Measurements from ENCODE around the gene MAP3K12. TPM values are rescaled to one million over a fixed set of nuclear protein-coding genes. Genes with fewer than 3 reads are reported as not detected.

Gene MAP3K12
- total and polyA plus RNA-seq, 2 of the 13 experiments (the other 11 are each of a cell fraction or from before 2014, with no cell fraction given), result 0.20 to 1.1 TPM

DNA sequence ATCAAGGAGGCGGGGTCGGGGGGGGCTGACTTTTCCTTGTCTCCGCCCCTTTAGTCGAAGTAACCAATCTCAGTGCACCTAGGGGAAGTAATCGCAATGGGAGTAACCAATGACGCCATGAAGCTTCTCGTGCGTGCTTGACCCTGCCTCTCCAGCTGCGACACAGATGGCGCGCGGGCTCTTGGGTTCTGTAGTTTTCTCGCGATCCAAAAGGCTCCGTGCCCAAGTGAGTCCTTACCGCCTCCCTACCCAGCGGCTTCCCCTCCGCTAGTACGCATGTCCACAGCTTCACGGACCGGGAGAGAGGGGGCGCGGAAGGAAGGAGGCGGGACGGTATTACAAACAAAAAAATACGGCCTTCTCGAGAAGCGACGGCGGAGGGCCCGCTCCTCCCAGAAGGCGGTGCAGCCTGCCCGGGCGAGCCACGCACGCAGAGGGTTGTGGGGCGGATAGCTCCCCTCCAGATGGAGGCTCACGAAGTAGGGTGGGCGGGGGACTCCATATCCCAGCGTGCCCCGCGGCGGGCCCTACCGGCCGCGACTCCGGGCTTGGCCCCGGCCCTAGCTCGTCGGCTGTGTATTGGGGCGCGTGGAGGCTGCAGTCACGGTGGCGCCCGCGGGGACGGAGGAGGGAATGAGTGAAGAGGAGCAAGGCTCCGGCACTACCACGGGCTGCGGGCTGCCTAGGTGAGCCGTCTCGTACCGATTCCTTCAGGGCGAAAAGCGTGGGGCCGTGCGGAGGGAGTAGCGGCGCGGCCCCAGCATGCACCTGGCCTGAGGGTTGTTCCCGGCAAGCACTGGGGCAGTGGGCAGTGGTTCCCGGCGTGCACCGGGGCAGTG lies 1.7 kb upstream of the MAP3K12 start, which contains the start of gene TARBP2 (continued):
- TF ChIP-seq ZNF709 (CRISPR knock-in tag; IDR thresholded peaks at IDR 0.05), result peak; percentile 61; the same call in 1 of the 2 replicates
- TF ChIP-seq ZSCAN12 (CRISPR knock-in tag; IDR thresholded peaks at IDR 0.05), result 0 out of 2 replicates have a peak, but pooled peaks have one; percentile 15
- TF ChIP-seq RNF2 (conservative IDR thresholded peaks at IDR 0.05; ENCODE audit: low read depth), result peak; percentile 77
- no peak for TF ChIP-seq TRIM24 (CRISPR knock-in tag; IDR thresholded peaks at IDR 0.05)
- peak; percentile 99 for TF ChIP-seq ZFY (CRISPR knock-in tag; IDR thresholded peaks at IDR 0.05)
- TF ChIP-seq ZNF781 (CRISPR knock-in tag; IDR thresholded peaks at IDR 0.05; ENCODE audit: borderline replicate concordance, not compliant biosample characterization), result no peak
- no peak for TF ChIP-seq SMAD9 (CRISPR knock-in tag; IDR thresholded peaks at IDR 0.05)
- TF ChIP-seq PHF5A (CRISPR knock-in tag; IDR thresholded peaks at IDR 0.05; ENCODE audit: low read depth, unreplicated experiment), result no peak
- TF ChIP-seq ZNF746 (CRISPR knock-in tag; IDR thresholded peaks at IDR 0.05), result 0 out of 2 replicates have a peak, but pooled peaks have one; percentile 73
- TF ChIP-seq NFIB (CRISPR knock-in tag; IDR thresholded peaks at IDR 0.05; ENCODE audit: borderline replicate concordance), result no peak
- TF ChIP-seq ZNF75D (CRISPR knock-in tag; IDR thresholded peaks at IDR 0.05; ENCODE audit: borderline replicate concordance), result no peak
- 0 out of 2 replicates have a peak, but pooled peaks have one; percentile 19 for TF ChIP-seq ZNF792 (CRISPR knock-in tag; IDR thresholded peaks at IDR 0.05)
- peak; percentile 86; the same call in 1 of the 2 replicates for TF ChIP-seq ZNF136 (CRISPR knock-in tag; IDR thresholded peaks at IDR 0.05; ENCODE audit: low read depth)
- TF ChIP-seq NFE2L1 (CRISPR knock-in tag; IDR thresholded peaks at IDR 0.05; ENCODE audit: borderline replicate concordance), result no peak
- TF ChIP-seq TBP (CRISPR knock-in tag; IDR thresholded peaks at IDR 0.05), result peak; percentile 99
- TF ChIP-seq, protein P1, sequence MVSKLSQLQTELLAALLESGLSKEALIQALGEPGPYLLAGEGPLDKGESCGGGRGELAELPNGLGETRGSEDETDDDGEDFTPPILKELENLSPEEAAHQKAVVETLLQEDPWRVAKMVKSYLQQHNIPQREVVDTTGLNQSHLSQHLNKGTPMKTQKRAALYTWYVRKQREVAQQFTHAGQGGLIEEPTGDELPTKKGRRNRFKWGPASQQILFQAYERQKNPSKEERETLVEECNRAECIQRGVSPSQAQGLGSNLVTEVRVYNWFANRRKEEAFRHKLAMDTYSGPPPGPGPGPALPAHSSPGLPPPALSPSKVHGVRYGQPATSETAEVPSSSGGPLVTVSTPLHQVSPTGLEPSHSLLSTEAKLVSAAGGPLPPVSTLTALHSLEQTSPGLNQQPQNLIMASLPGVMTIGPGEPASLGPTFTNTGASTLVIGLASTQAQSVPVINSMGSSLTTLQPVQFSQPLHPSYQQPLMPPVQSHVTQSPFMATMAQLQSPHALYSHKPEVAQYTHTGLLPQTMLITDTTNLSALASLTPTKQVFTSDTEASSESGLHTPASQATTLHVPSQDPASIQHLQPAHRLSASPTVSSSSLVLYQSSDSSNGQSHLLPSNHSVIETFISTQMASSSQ (IDR thresholded peaks at IDR 0.05; ENCODE audit: low read depth), result peak; percentile 39; the same call in 1 of the 2 replicates
- TF ChIP-seq, protein P1 (CRISPR knock-in tag; IDR thresholded peaks at IDR 0.05; ENCODE audit: borderline replicate concordance), result no peak
- TF ChIP-seq, protein P2, sequence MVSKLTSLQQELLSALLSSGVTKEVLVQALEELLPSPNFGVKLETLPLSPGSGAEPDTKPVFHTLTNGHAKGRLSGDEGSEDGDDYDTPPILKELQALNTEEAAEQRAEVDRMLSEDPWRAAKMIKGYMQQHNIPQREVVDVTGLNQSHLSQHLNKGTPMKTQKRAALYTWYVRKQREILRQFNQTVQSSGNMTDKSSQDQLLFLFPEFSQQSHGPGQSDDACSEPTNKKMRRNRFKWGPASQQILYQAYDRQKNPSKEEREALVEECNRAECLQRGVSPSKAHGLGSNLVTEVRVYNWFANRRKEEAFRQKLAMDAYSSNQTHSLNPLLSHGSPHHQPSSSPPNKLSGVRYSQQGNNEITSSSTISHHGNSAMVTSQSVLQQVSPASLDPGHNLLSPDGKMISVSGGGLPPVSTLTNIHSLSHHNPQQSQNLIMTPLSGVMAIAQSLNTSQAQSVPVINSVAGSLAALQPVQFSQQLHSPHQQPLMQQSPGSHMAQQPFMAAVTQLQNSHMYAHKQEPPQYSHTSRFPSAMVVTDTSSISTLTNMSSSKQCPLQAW (CRISPR knock-in tag; IDR thresholded peaks at IDR 0.05), result peak; percentile 70
- no peak for TF ChIP-seq CENPX (CRISPR knock-in tag; IDR thresholded peaks at IDR 0.05)
- TF ChIP-seq CEBPG (CRISPR knock-in tag; IDR thresholded peaks at IDR 0.05), result no peak; the same call in 1 of the 2 replicates
- no peak for TF ChIP-seq NCOR1 (IDR thresholded peaks at IDR 0.05; ENCODE audit: borderline replicate concordance, low read length)
- no peak for TF ChIP-seq THYN1 (CRISPR knock-in tag; IDR thresholded peaks at IDR 0.05; ENCODE audit: borderline replicate concordance, low read depth)
- no peak for TF ChIP-seq SMYD3 (CRISPR knock-in tag; IDR thresholded peaks at IDR 0.05)
- no peak for TF ChIP-seq SSRP1 (CRISPR knock-in tag; IDR thresholded peaks at IDR 0.05)

Measured in HepG2 (cell line).